Suprapubic skin (tissue), 4 donors: ENCODE measurements around the gene MCM8.

ENCODE experiments used
- POLR2A ChIP-seq, 2 donors: fragments of 450-650 bp; IDR thresholded peaks; one replicate each; pipeline ENCODE4 v1.6.1; 2017; ENCODE audit warnings: antibody characterized with exemption in 2 of 2, mild to moderate bottlenecking in 2 of 2, moderate library complexity in 2 of 2
- POLR2AphosphoS5 ChIP-seq, 3 donors: sonication (generic); formaldehyde crosslinking; IDR thresholded peaks; one replicate each; pipeline ENCODE4 v1.6.1; 2017; ENCODE audit warnings: antibody characterized with exemption in 3 of 3
- TF ChIP-seq, protein P1 (sequence below), 2 donors: fragments of 200-600 bp in 1 of 2; fragments of 450-650 bp in 1 of 2; sonication (generic) in 1 of 2; IDR thresholded peaks; one replicate each; pipeline ENCODE4 v1.5.1; 2016 to 2019; ENCODE audit warnings: antibody characterized with exemption in 2 of 2, mild to moderate bottlenecking in 1 of 2, moderate library complexity in 1 of 2

DNA sequence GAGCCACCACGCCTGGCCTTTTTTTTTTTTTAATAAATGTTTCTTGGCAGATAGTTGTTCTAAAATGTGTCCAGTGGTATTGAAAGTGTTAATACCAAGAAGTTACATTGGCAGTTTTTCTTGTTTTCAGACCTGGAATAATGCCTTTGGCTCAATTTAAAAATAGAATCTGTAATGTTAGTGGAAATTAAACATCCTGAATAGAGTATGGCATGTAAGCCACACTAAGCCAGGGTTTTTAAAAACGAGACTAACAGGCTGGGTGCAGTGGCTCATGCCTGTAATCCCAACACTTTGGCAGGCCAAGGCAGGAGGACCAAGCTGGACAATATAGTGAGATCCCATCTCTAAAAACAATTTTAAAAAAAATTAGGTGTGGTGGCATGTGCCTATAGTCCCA, 25.3 kb downstream of the MCM8 start:
- TF ChIP-seq, protein P1, sequence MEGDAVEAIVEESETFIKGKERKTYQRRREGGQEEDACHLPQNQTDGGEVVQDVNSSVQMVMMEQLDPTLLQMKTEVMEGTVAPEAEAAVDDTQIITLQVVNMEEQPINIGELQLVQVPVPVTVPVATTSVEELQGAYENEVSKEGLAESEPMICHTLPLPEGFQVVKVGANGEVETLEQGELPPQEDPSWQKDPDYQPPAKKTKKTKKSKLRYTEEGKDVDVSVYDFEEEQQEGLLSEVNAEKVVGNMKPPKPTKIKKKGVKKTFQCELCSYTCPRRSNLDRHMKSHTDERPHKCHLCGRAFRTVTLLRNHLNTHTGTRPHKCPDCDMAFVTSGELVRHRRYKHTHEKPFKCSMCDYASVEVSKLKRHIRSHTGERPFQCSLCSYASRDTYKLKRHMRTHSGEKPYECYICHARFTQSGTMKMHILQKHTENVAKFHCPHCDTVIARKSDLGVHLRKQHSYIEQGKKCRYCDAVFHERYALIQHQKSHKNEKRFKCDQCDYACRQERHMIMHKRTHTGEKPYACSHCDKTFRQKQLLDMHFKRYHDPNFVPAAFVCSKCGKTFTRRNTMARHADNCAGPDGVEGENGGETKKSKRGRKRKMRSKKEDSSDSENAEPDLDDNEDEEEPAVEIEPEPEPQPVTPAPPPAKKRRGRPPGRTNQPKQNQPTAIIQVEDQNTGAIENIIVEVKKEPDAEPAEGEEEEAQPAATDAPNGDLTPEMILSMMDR (IDR thresholded peaks at IDR 0.05) = no peak
- TF ChIP-seq POLR2A (IDR thresholded peaks at IDR 0.05) (no peak), POLR2AphosphoS5 (IDR thresholded peaks at IDR 0.05) (no peak)
